ENCODE measurements around the gene RFTN1. TPM values are rescaled to one million over a fixed set of nuclear protein-coding genes. Genes with fewer than 3 reads are reported as not detected.

Gene RFTN1
- total and polyA plus RNA-seq, 2 donors (not counting 3 experiments of a cell fraction or from before 2014, with no cell fraction given): 40.3 to 43.3 TPM

- Histone ChIP-seq H3K4me3 (replicated peaks in 1 of 3; ENCODE audit: insufficient read depth in 1 of 3, low read depth in 1 of 3, low read length in 3 of 3) (no peak overlapping the region), H3K9me3 (replicated peaks; ENCODE audit: control insufficient read depth, insufficient read depth, low read length) (no peaks in the 10 kb centered on the region), H3K27me3 (ENCODE audit: control insufficient read depth in 2 of 2, insufficient read depth in 2 of 2, low read length in 2 of 2) (no peaks in the 10 kb centered on the region), H3K36me3 (ENCODE audit: control insufficient read depth in 2 of 2, extremely low read depth in 1 of 2, insufficient read depth in 2 of 2, low read length in 2 of 2) (peaks cover 0 to 3% of the 10 kb centered on the region in 2 experiments), H3K4me2 (ENCODE audit: insufficient read depth, low read length) (no peak overlapping the region), H3K79me2 (ENCODE audit: control insufficient read depth, insufficient read depth, low read length) (peaks cover 60% of the 10 kb centered on the region), H4K20me1 (replicated peaks; ENCODE audit: control insufficient read depth, extremely low read depth, insufficient read depth, low read length) (no peaks in the 10 kb centered on the region), H2AFZ (ENCODE audit: low read depth, low read length) (no peak overlapping the region), H3K4me1 (ENCODE audit: control insufficient read depth, extremely low read depth, insufficient read depth, low read length) (peaks cover 16% of the 10 kb centered on the region), H3K9me1 (replicated peaks; ENCODE audit: control insufficient read depth, extremely low read depth, insufficient read depth, low read length) (no peaks in the 10 kb centered on the region), H3K9ac (replicated peaks; ENCODE audit: extremely low read depth, insufficient read depth, low read length) (no peak overlapping the region), H3K27ac (ENCODE audit: insufficient read depth, low read depth, low read length) (no peak overlapping the region)
- dilution Hi-C loops (cut with MboI; ENCODE audit: extremely low pct_ligation_motif_present, low sequenced_read_pairs): no loop called here
- TF ChIP-seq EZH2 (IDR thresholded peaks at IDR 0.05; ENCODE audit: borderline replicate concordance, low read depth, low read length, severe bottlenecking) (no peak), JUN (IDR thresholded peaks at IDR 0.05; ENCODE audit: borderline replicate concordance, insufficient read depth, insufficient read length, low read depth) (no peak), CTCF (IDR thresholded peaks at IDR 0.05; ENCODE audit: extremely low read depth in 1 of 2, insufficient read depth in 1 of 2, low read depth in 1 of 2, low read length in 2 of 2) (no peak), GATA2 (IDR thresholded peaks at IDR 0.05; ENCODE audit: insufficient read depth, insufficient read length, low read depth, low read length) (no peak), MAX (IDR thresholded peaks at IDR 0.05; ENCODE audit: insufficient read depth, insufficient read length) (no peak), MYC (IDR thresholded peaks at IDR 0.05; ENCODE audit: low read depth, low read length) (no peak)
- ChIA-PET CTCF (interaction anchor here (1.0 kb wide), 1 partner anchor 125 kb away, joined by 3 read pairs; no protein-coding TSS in a partner anchor), POLR2A (no interaction called here)
- no peak for DNase-seq (ENCODE audit: low read depth, low spot score)
- no peak for FAIRE-seq
- intact Hi-C loops (cut with micrococcal nuclease): no loop called here
- no TSS peak for BruUV-seq (replicated peaks)
Measured at GRCh38 chr3:16507578-16508242, 5.8 kb downstream of the RFTN1 start.
